Activated gamma-delta T cell (primary cell): ENCODE measurements around the gene CELF5.
"Not testable (repeated sequence)": the region's sequence is repeated elsewhere in the genome, so short reads cannot be mapped to it uniquely, and the experiment has no call there.

ENCODE experiments used
- DNase-seq: peaks from one replicate; lab custom pipeline; 2025; lab: John Stamatoyannopoulos, UW

The CELF5 gene

DNA sequence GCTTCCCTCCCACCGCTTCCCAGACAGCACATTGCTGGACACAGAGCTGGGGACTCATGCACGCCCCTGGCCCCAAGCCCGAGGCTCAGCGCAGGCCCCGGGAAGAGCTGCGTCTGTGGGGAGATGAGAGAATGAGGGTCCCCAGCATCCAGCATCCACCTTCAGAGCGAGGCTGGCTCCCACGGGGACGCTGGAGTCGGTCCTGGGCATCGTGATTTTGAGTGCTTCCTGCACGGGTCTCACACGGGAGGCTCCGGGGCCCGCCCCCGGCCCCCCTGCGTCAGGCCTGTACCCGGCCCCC lies 34.0 kb upstream of the CELF5 start:
- DNase-seq: no peak

DNA sequence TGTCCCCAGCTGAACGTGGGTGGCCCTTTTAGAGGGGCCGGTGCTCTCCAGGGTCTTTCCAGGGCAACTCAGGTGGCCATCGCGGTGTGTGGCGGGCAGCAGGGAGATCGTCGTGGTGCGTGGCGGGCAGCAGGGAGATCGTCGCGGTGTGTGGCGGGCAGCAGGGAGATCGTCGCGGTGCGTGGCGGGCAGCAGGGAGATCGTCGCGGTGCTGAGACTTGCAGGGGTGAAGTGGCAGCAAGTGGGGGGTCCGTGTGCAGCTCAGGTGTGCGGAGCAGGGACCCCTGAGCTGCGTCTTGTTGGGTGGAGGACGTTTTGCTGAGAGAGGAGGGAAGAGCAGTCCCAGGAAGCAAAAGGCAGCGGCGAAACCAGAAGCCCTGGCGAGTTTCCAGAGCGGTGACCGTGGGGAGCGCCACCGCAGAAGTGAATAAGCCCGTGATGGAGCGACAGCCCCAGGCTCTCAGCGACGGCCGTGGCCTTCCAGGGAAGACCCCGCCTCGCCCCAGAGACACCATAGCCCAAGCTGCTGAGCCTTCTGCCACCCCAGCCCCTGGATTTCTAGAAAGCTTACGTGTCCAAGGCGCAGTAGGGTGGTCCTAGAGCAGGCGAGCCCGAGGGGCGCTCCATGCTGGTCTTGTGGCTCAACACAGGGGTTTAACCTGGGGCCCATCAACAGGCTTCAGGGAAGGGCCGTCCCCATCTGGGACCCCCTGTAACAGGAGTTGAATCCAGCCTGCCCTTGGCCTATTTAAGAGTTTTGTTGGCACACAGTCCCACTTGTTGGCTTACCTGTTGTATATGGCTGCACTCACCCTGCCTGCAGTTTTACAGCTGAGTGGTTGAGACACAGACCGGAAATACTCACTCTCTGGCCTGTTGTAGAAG lies 33.3 kb upstream of the CELF5 start:
- no peak for DNase-seq

DNA sequence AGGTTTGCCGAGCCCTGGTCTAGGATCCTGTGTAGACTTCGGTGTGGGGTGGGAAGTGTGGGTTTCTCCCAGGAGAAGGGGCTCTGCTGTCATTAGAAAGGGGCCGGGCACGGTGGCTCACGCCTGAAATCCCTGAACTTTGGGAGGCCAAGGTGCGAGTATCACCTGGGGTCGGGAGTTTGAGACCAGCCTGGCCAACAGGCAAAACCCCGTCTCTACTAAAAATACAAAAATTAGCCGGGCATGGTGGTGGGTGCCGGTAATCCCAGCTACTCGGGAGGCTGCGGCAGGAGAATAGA lies 32.7 kb upstream of the CELF5 start:
- DNase-seq: not testable (repeated sequence)

DNA sequence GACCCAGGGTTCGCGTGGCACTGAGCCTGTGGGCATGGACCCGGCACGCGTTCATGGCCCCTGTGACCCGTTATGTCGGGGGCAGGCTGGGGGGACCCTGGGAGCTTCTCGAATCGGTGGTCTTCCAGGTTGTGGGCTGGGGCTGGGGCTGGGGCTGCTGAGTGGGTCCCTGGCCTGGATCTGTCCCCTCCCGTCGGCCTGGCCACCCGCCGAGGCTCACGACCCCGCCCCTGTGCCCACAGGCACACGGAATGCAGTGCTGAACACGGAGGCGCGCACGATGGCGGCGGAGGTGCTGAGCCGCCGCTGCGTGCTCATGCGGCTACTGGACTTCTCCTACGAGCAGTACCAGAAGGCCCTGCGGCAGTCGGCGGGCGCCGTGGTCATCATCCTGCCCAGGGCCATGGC lies 32.2 kb upstream of the CELF5 start:
- no peak for DNase-seq

DNA sequence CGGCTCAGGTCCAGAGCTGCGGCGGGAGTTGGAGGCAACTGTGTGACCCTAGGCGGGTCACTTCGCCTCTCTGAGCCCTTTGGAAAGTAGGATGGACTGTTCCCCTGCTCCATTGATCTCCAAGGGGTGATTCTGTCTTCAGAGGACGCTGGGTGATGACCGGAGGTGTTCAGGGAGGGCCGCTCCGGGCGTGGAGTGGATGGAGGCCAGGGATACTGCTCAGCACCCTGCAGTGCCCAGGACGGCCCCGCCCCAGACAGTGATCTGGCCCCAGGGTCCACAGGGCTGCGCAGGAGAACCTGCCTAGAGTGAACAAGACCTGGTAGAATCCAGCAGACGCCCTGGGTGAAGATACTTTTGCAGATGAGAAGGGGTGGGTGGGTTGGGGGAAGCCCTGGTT lies 31.8 kb upstream of the CELF5 start:
- DNase-seq: no peak

DNA sequence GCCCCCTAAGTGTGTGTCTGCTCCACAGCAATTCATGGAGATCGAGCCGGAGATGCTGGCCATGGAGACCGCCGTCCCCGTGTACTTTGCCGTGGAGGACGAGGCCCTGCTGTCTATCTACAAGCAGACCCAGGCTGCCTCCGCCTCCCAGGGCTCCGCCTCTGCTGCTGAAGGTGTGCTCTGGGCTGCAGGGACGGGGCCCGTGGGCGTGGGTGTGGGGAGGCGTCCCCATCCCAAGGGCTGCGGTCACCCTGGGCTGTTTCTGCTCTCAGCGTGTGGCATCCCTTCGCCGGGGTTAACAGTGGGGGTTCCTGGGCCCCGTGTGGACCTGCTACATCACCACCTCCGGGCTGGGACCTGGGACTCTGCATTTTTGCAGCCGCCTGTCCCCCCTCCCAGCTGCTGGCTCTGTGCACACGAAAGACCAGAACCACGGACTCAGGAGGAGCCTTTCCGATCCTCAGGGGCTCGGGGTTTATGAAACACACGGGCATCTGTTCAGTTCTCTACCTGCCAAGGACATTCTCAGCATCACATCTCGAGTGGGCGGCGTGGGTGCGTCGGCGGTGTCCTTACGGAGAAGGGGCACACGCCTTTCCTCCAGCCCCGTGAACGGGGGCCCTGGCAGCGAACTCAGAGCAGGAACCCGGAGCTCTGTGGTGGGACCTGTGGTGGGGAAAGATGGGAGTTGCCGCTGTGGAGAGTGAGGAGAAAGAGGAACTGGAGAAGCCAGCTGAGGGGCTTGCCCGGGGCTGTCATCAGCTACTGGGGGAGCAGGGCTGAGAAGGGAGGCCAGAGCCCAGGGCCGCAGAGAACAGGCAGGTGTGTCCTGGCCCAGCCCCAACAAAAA lies 31.0 kb upstream of the CELF5 start:
- DNase-seq: no peak

DNA sequence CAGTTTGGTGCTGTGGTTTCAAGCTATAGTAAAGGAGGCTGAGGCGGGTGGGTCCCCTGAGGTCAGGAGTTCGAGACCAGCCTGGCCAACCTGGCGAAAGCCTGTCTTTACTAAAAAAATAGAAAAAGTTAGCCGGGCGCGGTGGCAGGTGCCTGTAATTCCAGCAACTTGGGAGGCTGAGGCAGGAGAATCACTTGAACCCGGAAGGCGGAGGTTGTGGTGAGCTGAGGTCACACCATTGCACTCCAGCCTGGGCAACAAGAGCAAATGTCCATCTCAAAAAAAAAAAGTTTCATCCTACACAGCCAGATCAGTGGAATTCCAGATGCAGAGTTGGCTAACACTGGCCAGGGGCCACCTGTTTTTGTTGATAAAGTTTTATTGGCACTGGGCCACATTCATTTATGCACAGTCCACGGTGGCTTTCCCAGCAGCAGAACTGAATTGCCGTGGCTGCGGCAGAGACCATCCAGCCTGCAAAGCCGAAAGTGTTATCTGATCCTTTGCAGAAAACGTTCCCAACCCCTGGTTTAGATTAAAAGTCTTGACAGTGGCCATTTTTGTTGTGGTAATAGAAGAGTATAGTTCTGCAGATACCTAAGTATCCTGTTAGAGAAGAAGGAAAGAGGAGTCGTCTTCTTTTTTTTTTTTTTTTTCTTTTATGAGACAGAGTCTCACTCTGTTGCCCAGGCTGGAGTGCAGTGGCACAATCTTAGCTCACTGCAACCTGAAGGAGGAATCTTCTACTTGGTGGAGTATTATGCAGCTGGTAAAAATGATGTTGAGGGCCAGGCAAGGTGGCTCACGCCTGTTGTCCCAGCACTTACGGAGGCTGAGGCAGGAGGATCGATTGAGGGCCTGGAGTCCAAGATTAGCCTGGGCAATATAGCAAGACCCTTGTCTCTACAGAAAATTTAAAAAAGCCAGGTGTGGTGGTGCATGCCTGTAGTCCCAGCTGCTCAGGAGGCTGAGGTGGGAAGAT lies 30.1 kb upstream of the CELF5 start:
- DNase-seq: no peak

DNA sequence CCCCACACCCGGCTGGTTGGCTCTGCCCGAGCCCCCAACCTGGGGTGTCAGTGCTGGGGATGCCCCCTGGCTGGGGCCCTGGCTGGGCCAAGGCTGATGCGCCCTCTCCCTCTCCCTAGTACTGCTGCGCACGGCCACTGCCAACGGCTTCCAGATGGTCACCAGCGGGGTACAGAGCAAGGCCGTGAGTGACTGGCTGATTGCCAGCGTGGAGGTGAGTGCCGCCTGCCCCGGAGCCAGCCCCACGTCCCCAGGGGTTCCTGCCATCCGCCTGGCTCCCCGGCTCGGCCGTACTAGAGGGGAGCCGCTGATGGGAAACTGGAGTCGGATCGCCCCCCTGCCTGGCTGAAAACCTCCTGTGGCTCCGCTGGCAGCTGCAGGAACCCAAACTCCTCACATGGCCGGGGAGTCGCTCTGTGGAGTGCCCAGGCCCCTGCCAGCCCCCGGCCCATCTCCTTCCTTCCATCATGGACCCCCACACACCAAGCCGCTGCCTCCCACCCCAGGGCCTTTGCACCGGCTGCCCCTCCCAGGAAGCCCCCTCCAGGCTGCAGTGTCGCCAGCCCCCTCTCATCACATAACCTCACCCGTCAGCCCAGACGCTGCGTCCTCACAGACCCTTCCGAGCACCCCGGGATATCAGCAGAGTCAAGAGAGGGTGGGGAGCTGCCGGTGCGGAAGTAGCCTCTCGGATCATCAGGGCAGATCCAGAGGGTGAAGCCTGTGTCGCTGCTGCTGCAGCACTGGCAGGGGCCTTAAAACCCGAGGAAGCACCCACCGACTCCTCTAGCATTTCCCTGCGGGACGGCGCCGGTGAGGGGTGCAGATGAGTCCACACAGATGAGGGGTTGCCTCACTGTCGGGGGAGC lies 28.2 kb upstream of the CELF5 start:
- no peak for DNase-seq

DNA sequence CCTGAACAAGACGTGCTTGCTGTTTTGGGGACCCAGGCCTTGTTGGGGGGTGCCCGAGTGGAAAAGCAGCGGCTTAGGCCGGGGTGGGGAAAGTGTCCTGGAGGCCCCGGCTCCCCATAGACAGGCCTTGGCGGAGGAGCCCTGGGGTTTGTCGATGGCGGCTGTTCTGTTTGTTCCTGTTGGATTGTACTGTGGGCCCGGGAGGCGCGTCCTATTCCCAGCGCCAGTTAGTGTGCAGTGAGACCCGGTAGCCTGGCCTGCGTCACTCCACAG lies 27.6 kb upstream of the CELF5 start:
- DNase-seq: no peak

DNA sequence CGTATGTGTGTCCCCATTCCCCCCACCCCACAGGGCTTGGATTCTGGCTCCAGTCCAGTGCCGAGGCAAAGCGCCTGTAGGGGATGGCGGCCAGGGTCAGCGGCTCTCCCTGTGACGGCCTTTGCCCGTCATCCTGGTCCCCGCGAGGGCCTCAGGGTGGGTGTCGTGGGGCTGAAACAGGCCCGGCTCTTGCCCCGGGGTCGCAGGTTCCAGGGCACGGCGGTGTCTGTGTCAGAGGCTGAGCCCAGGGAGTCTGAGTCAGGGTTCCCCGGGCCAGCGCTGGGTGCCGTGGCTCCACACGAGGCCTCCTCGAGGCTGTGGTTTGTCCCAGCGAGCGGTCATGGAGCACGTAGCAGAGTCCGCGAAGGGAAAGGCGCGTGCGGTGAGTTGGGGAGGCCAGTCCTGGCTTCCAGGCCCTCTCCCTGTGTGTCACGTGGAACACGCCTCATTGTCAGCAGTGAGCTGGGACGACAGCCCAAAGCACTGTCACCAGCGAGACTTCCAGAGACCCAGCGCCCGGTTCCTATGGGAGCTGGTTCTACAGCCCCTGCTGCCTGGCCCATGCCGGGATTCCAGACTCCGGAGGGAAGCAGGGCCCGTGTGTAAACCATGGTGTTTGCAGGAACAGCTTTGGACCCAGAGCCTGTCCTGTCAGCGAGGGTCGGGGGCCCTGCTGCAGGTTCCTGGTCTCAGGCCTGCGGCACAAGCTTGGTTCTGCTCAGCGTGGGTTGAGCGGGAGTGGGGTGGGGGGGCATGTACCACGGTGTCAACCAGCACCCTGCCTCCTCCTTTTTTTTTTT lies 25.4 kb upstream of the CELF5 start:
- no peak for DNase-seq

DNA sequence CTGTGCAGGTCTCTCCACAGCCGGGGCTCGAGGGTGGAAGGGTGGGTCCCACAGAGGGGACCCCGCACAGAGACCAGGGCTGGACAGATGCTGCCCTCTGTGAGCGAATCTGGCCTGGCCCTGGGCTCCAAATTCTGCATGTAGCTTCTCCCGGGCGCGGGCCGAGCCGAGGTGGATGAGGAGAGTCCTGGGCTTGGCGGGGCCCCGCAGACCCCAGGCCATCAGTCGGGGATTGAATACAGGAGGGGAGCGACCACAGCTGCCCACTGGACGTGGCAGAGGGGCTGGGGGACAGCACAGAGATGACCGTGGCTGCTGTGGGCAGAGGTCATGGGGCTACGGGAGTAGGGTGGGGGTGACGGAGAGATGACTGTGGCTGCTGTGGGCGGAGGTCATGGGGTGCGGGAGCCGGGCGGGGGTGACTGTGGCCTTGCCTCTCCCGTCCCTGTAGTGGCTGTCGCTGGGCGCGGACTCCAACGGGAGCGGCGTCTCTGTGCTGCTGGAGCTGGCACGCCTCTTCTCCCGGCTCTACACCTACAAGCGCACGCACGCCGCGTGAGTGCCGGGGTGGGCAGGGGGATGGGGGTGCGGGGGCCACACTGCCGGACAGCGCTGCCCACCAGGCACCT lies 23.3 kb upstream of the CELF5 start:
- no peak for DNase-seq

DNA sequence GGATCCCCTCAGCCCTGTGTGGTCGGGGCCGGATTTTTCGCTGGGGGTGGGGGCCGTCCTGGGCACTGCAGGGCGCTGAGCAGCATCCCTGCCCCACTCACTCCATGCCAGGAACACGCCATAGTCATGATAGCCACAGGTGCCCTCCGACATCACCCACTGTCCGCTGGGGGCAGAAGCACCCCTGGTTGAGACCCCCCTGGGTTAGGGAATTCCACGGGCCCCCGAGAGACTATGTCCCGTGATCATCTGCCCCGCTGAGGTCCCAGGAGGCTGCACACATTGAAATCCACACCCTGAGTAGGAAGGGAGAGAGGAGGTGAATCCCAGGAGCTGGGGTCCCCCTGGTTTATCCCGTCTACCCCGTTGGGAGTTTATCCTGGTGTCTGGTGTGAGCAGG lies 22.6 kb upstream of the CELF5 start:
- no peak for DNase-seq

DNA sequence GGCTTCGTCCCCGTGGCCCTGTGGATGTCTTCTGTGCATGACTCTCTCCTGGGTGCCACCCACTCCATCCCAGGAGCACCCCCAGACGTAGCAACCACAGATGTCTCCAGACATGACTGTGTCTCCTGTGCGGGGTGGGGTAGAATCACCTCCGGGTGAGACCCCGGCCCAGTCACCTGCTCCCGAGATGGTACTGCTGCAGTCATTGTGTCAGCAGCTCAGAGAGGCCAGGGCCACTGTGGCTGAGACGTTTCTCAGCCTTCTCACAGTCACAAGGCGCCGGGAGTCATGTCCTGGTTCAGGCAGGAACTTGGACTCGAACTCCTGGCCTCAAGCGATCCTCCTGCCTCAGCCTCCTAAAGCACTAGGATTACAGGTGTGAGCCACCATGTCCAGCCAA lies 22.1 kb upstream of the CELF5 start:
- DNase-seq: no peak

DNA sequence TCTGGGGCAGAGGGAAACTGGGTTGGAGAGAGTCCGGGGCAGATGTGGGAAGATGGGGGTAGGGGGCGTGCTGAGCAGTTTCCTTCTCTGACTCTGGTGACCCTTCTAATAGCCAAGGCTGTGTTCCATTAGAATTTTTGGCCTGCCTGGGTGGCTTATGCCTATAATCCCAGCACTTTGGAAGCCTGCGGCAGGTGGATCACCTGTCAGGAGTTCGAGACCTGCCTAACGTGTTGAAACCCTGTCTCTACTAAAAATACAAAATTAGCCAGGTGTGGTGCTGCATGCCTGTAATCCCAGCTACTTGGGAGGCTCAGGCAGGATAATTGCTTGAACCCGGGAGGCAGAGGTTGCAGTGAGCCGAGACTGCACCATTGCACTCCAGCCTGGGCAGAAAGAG lies 21.6 kb upstream of the CELF5 start:
- not testable (repeated sequence) for DNase-seq

DNA sequence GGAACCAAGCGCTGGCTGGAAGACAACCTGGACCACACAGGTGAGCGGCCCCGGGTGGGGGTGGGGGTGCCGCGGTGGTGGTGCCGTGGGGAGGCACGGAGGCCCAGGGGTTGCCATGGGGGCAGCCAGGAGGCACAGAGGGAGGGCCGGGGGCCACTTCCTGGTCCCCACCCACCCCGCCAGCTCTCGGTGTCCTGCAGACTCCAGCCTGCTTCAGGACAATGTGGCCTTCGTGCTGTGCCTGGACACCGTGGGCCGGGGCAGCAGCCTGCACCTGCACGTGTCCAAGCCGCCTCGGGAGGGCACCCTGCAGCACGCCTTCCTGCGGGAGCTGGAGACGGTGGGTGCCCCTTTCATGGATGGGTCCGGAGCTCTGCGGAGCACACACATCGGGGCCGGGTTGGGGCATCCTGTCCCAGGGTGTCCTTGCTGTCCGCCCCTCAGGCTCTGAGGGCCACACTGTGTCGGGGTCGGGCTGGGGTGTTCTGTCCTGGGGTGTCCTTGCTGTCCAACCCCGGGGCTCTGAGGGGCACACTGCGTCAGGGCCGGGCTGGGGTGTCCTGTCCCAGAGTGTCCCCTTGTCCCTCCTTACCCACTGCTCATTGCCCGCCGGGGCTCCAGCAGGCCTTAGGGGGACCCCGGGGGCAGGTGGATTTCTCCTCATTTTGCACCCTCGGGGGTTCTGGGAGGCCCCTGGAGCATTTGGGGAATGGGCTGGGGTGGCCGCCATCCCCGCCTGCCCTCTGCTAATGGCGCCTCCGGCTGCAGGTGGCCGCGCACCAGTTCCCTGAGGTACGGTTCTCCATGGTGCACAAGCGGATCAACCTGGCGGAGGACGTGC lies 20.4 kb upstream of the CELF5 start:
- no peak for DNase-seq

DNA sequence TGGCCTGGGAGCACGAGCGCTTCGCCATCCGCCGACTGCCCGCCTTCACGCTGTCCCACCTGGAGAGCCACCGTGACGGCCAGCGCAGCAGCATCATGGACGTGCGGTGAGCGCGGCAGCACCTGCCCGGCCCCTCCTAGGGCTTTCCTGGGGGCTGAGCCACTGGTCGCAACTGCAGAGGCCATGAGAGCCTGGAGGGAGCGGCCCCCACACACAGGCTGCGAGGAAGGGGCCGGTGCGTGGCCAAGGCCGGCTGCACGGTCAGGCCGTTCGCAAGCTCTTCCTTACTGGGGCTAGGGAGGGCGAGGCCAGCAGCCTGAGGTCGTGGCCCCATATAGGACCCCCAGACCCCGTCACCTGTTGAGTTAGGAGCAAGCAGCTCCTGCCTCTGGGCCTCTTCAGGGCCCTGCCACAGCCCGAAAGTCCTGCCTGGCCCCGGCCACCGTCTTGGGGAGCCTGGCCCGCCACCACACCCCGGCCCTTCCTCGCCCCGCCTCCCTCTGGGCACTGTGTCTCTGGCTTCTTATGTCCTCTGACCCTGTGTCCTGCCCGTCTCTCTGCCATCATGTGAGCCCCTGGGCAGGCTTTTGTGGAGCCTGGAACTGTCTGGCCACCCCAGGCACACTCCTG lies 19.7 kb upstream of the CELF5 start:
- no peak for DNase-seq

DNA sequence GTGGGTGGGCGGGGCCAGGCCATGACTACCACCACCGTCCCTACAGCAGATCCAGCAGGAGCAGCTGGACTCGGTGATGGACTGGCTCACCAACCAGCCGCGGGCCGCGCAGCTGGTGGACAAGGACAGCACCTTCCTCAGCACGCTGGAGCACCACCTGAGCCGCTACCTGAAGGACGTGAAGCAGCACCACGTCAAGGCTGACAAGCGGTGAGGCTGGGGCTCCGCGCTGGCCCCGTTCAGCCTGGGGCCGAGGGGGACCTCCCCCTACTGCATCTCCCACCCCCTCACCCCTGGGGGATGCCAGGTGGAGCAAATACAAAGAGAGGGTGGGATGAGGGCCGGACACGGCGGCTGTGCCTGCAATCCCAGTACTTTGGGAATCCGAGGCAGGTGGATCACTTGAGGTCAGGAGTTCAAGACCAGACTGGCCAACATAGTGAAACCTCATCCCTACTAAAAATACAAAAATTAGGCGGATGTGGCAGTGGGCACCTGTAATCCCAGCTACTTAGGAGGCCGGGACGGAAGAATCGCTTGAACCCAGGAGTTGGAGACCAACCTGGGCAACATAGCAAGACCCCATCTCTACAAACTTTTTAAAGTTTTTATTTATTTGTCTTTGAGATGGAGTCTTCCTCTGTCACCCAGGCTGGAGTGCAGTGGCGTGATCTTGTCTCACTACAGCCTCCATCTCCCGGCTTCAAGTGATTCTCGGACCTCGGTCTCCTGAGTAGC lies 18.1 kb upstream of the CELF5 start:
- no peak for DNase-seq
